KOPT-K1 (cell line): ENCODE measurements around the gene LRRC25.

Experiments
- H3K27ac ChIP-seq: fragments of 200-600 bp; sonication (generic); 2 replicates; pipeline ENCODE4 v1.5.1; 2016; ENCODE audit warnings: antibody characterized with exemption, mild to moderate bottlenecking, low read depth, low read length; ENCODE audit not compliant: poor library complexity, severe bottlenecking
- H3K36me3 ChIP-seq: fragments of 200-600 bp; sonication (generic); 2 replicates; pipeline ENCODE4 v1.5.1; 2017; ENCODE audit warnings: antibody characterized with exemption, mild to moderate bottlenecking, low read length, moderate library complexity; ENCODE audit not compliant: insufficient read depth
- H3K9me3 ChIP-seq: fragments of 200-600 bp; sonication (generic); 2 replicates; pipeline ENCODE4 v1.5.1; 2017; ENCODE audit warnings: antibody characterized with exemption, low read length, mild to moderate bottlenecking; ENCODE audit not compliant: insufficient read depth, poor library complexity, severe bottlenecking

LRRC25 gene

GRCh38 chr19:18397242-18398202 lies at the start of gene LRRC25:
LRRC25 (minus strand) TSS chr19:18397622; CDS start chr19:18396963, 659 bp downstream.
- no peak within 1 kb of the TSS for H3K27ac ChIP-seq
- no peaks in the 10 kb centered on the region for H3K9me3 ChIP-seq

GRCh38 chr19:18446811-18447359 lies 49.5 kb upstream of the LRRC25 start:
- H3K36me3 ChIP-seq: peaks cover 88% of the 10 kb centered on the region
- no peak overlapping the region for H3K27ac ChIP-seq
- no peaks in the 10 kb centered on the region for H3K9me3 ChIP-seq

More at GRCh38 chr19:18397242-18398202, at the start of gene LRRC25:
- H3K36me3 ChIP-seq: no peaks in the 10 kb centered on the region

- no peak overlapping the region for H3K27ac ChIP-seq
- H3K36me3 ChIP-seq: peaks cover 81% of the 10 kb centered on the region
- H3K9me3 ChIP-seq: no peaks in the 10 kb centered on the region
Measured at GRCh38 chr19:18446145-18446810, 48.9 kb upstream of the LRRC25 start.

- no peaks in the 10 kb centered on the region for H3K9me3 ChIP-seq
- no peak overlapping the region for H3K27ac ChIP-seq
- H3K36me3 ChIP-seq: peaks cover 76% of the 10 kb centered on the region
Measured at GRCh38 chr19:18445262-18445948, 48.0 kb upstream of the LRRC25 start.

GRCh38 chr19:18444513-18444912 lies 47.1 kb upstream of the LRRC25 start:
- H3K27ac ChIP-seq: no peak overlapping the region
- peaks cover 67% of the 10 kb centered on the region for H3K36me3 ChIP-seq
- no peaks in the 10 kb centered on the region for H3K9me3 ChIP-seq

GRCh38 chr19:18443831-18444230 lies 46.4 kb upstream of the LRRC25 start:
- Histone ChIP-seq H3K36me3 (peaks cover 60% of the 10 kb centered on the region), H3K27ac (no peak overlapping the region)

GRCh38 chr19:18443406-18443805 lies 46.0 kb upstream of the LRRC25 start:
- peaks cover 56% of the 10 kb centered on the region for H3K36me3 ChIP-seq
- H3K9me3 ChIP-seq: no peaks in the 10 kb centered on the region
- H3K27ac ChIP-seq: no peak overlapping the region

More at GRCh38 chr19:18443831-18444230, 46.4 kb upstream of the LRRC25 start:
- H3K9me3 ChIP-seq: no peaks in the 10 kb centered on the region

GRCh38 chr19:18442941-18443340 lies 45.5 kb upstream of the LRRC25 start:
- Histone ChIP-seq H3K9me3 (no peaks in the 10 kb centered on the region), H3K27ac (no peak overlapping the region), H3K36me3 (peaks cover 52% of the 10 kb centered on the region)

- Histone ChIP-seq H3K36me3 (peaks cover 46% of the 10 kb centered on the region), H3K27ac (no peak overlapping the region)
Measured at GRCh38 chr19:18441804-18442788, 44.7 kb upstream of the LRRC25 start.

GRCh38 chr19:18440936-18441803 lies 43.7 kb upstream of the LRRC25 start:
- no peak overlapping the region for H3K27ac ChIP-seq
- H3K9me3 ChIP-seq: no peaks in the 10 kb centered on the region
- H3K36me3 ChIP-seq: peaks cover 40% of the 10 kb centered on the region

More at GRCh38 chr19:18441804-18442788, 44.7 kb upstream of the LRRC25 start:
- no peaks in the 10 kb centered on the region for H3K9me3 ChIP-seq

- Histone ChIP-seq H3K36me3 (peaks cover 40% of the 10 kb centered on the region), H3K9me3 (no peaks in the 10 kb centered on the region), H3K27ac (no peak overlapping the region)
Measured at GRCh38 chr19:18440415-18440877, 43.0 kb upstream of the LRRC25 start.

GRCh38 chr19:18439910-18440237 lies 42.5 kb upstream of the LRRC25 start:
- H3K9me3 ChIP-seq: no peaks in the 10 kb centered on the region
- no peak overlapping the region for H3K27ac ChIP-seq
- H3K36me3 ChIP-seq: peaks cover 40% of the 10 kb centered on the region
